Measurements from ENCODE around the gene FAM209B. TPM values are rescaled to one million over a fixed set of nuclear protein-coding genes. Genes with fewer than 3 reads are reported as not detected.
"Not testable (repeated sequence)": the region's sequence is repeated elsewhere in the genome, so short reads cannot be mapped to it uniquely, and the experiment has no call there.

FAM209B gene
- total and polyA plus RNA-seq, 10 of the 15 experiments (the other 5 are each of a cell fraction or from before 2014, with no cell fraction given) = 0.22 to 0.77 (median 0.41) TPM; not detected in 2

GRCh38 chr20:56558968-56559367, 25.9 kb downstream of the FAM209B start:
- Histone ChIP-seq H4K20me1 (ENCODE audit: control insufficient read depth, insufficient read depth) (no peaks in the 10 kb centered on the region), H3K27ac (ENCODE audit: control insufficient read depth, insufficient read depth) (no peak overlapping the region), H2AFZ (ENCODE audit: control insufficient read depth, low read depth, low read length) (no peak overlapping the region), H3K27me3 (replicated peaks in 1 of 2; ENCODE audit: control insufficient read depth in 2 of 2, insufficient read depth in 2 of 2, low read length in 1 of 2) (no peaks in the 10 kb centered on the region), H3K4me2 (ENCODE audit: control insufficient read depth, insufficient read depth) (no peak overlapping the region), H3K4me3 (no peak overlapping the region), H3K4me1 (ENCODE audit: control insufficient read depth, insufficient read depth, low read length) (peaks cover 13% of the 10 kb centered on the region), H3K9ac (ENCODE audit: control insufficient read depth, insufficient read depth, low read length) (no peak overlapping the region), H3K9me3 (replicated peaks; ENCODE audit: control insufficient read depth, insufficient read depth, low read length) (no peaks in the 10 kb centered on the region), H3K79me2 (ENCODE audit: control insufficient read depth, insufficient read depth, low read length) (no peaks in the 10 kb centered on the region), H3K36me3 (ENCODE audit: control insufficient read depth in 2 of 2, insufficient read depth in 2 of 2, low read length in 1 of 2) (no peaks in the 10 kb centered on the region)
- no TSS peak for BruUV-seq (replicated peaks)
- FAIRE-seq (no peak), ATAC-seq (no peak), DNase-seq (ENCODE audit: low read depth, low spot score) (no peak)
- RAD21 ChIA-PET (ENCODE audit: unreplicated experiment) = no interaction called here
- POLR2A ChIA-PET = no interaction called here
- SMC1A ChIA-PET (ENCODE audit: uncharacterized antibody, unreplicated experiment) = no interaction called here
- intact Hi-C loops (cut with micrococcal nuclease; ENCODE audit: unreplicated experiment) = no loop called here
- in situ Hi-C loops (cut with MboI) = no loop called here
- no peak for TF ChIP-seq PKNOX1 (IDR thresholded peaks at IDR 0.05)
- TF ChIP-seq SIN3A (IDR thresholded peaks at IDR 0.05; ENCODE audit: low read depth, low read length) = no peak
- TF ChIP-seq POLR2AphosphoS5 (IDR thresholded peaks at IDR 0.05; ENCODE audit: low read length) = no peak
- no peak for TF ChIP-seq ATF2 (IDR thresholded peaks at IDR 0.05; ENCODE audit: low read length)
- no peak for TF ChIP-seq KLF5 (IDR thresholded peaks at IDR 0.05; ENCODE audit: partially characterized antibody)
- no peak for TF ChIP-seq PBX3 (IDR thresholded peaks at IDR 0.05; ENCODE audit: insufficient replicate concordance, low read depth, low read length)
- no peak for TF ChIP-seq NR2C2 (IDR thresholded peaks at IDR 0.05; ENCODE audit: borderline replicate concordance, control insufficient read depth, insufficient read length, low read depth)
- TF ChIP-seq JUND (IDR thresholded peaks at IDR 0.05; ENCODE audit: low read depth, low read length) = no peak
- WGBS (ENCODE audit: insufficient coverage, insufficient replicate concordance, low lambda C conversion rate, missing lambda C conversion rate) = 48% methylated on average over 6 of the region's 6 CpGs
- CTCF ChIA-PET = interaction anchor here (1.2 kb wide), 1 partner anchor 13 kb away, joined by 3 read pairs; no protein-coding TSS in a partner anchor

- in situ Hi-C loops (cut with MboI); ATAC-seq; intact Hi-C loops (cut with micrococcal nuclease; ENCODE audit: unreplicated experiment); H3K4me2 ChIP-seq (ENCODE audit: control insufficient read depth, insufficient read depth); H3K79me2 ChIP-seq (ENCODE audit: control insufficient read depth, insufficient read depth, low read length); RAD21 ChIA-PET (ENCODE audit: unreplicated experiment); H3K27me3 ChIP-seq (replicated peaks in 1 of 2; ENCODE audit: control insufficient read depth in 2 of 2, insufficient read depth in 2 of 2, low read length in 1 of 2); H4K20me1 ChIP-seq (ENCODE audit: control insufficient read depth, insufficient read depth); H2AFZ ChIP-seq (ENCODE audit: control insufficient read depth, low read depth, low read length); H3K36me3 ChIP-seq (ENCODE audit: control insufficient read depth in 2 of 2, insufficient read depth in 2 of 2, low read length in 1 of 2); BruUV-seq (replicated peaks); H3K9me3 ChIP-seq (replicated peaks; ENCODE audit: control insufficient read depth, insufficient read depth, low read length); FAIRE-seq; DNase-seq (ENCODE audit: low read depth, low spot score); H3K4me1 ChIP-seq (ENCODE audit: control insufficient read depth, insufficient read depth, low read length); H3K27ac ChIP-seq (ENCODE audit: control insufficient read depth, insufficient read depth); H3K9ac ChIP-seq (ENCODE audit: control insufficient read depth, insufficient read depth, low read length); POLR2A ChIA-PET; H3K4me3 ChIP-seq: not testable (repeated sequence)
- WGBS (ENCODE audit: insufficient coverage, insufficient replicate concordance, low lambda C conversion rate, missing lambda C conversion rate) = 25% methylated on average over 6 of the region's 6 CpGs
- CTCF ChIA-PET = interaction anchor here (3.5 kb wide), 1 partner anchor 14 kb away, joined by 15 read pairs; no protein-coding TSS in a partner anchor
- SMC1A ChIA-PET (ENCODE audit: uncharacterized antibody, unreplicated experiment) = interaction anchor here (0.8 kb wide), 1 partner anchor 10 kb away, joined by 3 read pairs; no protein-coding TSS in a partner anchor
Measured at GRCh38 chr20:56564526-56564925, 31.5 kb downstream of the FAM209B start.
